HG03066 (cell line): Measurements from ENCODE around the gene SMPX.

Experiments used
- ATAC-seq: cut with Tn5 transposase; IDR thresholded peaks from one replicate; pipeline ENCODE4 v1.9.1; 2021; ENCODE audit warnings: low read depth; ENCODE audit not compliant: unreplicated experiment

SMPX gene

GRCh38 chrX:21658746-21659145, 99.2 kb downstream of the SMPX start:
- ATAC-seq = no peak

- no peak for ATAC-seq
Observed at GRCh38 chrX:21658152-21658737, 99.7 kb downstream of the SMPX start, which contains the start of gene KLHL34. Gene KLHL34 (minus strand): TSS chrX:21658330. CDS start chrX:21657788, 542 bp downstream.

- no peak for ATAC-seq
Observed at GRCh38 chrX:21657318-21658151, 100.4 kb downstream of the SMPX start.

GRCh38 chrX:21656587-21657317, 101.2 kb downstream of the SMPX start:
- ATAC-seq = no peak
